SU-DHL-6 (cell line): ENCODE measurements around the gene KSR2.

Experiments used
- H2AFZ ChIP-seq: fragments of 200-600 bp; sonication (generic); 2 replicates; pipeline ENCODE4 v1.6.1; 2014; ENCODE audit warnings: low read depth, mild to moderate bottlenecking, moderate library complexity, mixed read lengths, antibody characterized with exemption, low read length; ENCODE audit not compliant: severe bottlenecking
- H3F3A ChIP-seq: fragments of 200-600 bp; shearing (Covaris generic); 2 replicates; pipeline ENCODE4 v1.6.0; 2016; ENCODE audit warnings: antibody characterized with exemption, mild to moderate bottlenecking; ENCODE audit not compliant: insufficient read depth
- H3K27ac ChIP-seq: fragments of 200-600 bp; sonication (generic); 2 replicates; pipeline ENCODE4 v1.5.1; 2016; ENCODE audit warnings: low read depth, mild to moderate bottlenecking, low read length, moderate library complexity, mixed read lengths
- H3K27me3 ChIP-seq: fragments of 200-600 bp; sonication (generic), shearing (Covaris generic); 2 replicates; pipeline ENCODE4 v1.6.0; 2014; ENCODE audit warnings: mild to moderate bottlenecking, low read length
- H3K36me3 ChIP-seq: fragments of 200-600 bp; sonication (generic); 2 replicates; pipeline ENCODE4 v1.6.1; 2014; ENCODE audit warnings: mild to moderate bottlenecking, low read length, mixed read lengths
- H3K4me2 ChIP-seq: fragments of 300-600, 200-600 bp; shearing (Covaris generic), sonication (generic); 2 replicates; pipeline ENCODE4 v1.6.0; 2014; ENCODE audit warnings: low read length, low read depth, mild to moderate bottlenecking; ENCODE audit not compliant: poor library complexity, severe bottlenecking
- H3K4me3 ChIP-seq: fragments of 200-600 bp; sonication (generic); 2 replicates; pipeline ENCODE4 v1.5.1; 2014; ENCODE audit warnings: antibody characterized with exemption, low read length, mild to moderate bottlenecking, mixed read lengths; ENCODE audit not compliant: insufficient read depth, poor library complexity, severe bottlenecking
- H3K79me2 ChIP-seq: fragments of 200-600 bp; sonication (generic); 2 replicates; pipeline ENCODE4 v1.6.1; 2014; ENCODE audit warnings: mild to moderate bottlenecking, low read length, moderate library complexity; ENCODE audit not compliant: insufficient read depth
- H3K9ac ChIP-seq: fragments of 200-600 bp; sonication (generic); 2 replicates; pipeline ENCODE4 v1.7.0; 2014; ENCODE audit warnings: mild to moderate bottlenecking, low read length
- H3K9me2 ChIP-seq: fragments of 200-600 bp; sonication (generic); replicated peaks from 2 replicates; pipeline ENCODE4 v1.6.1; 2014; ENCODE audit warnings: low read length; ENCODE audit not compliant: insufficient read depth
- H3K9me3 ChIP-seq: fragments of 200-600 bp; sonication (generic); 2 replicates; pipeline ENCODE4 v1.6.1; 2014; ENCODE audit warnings: low read length, mixed read lengths; ENCODE audit not compliant: insufficient read depth
- H4K20me1 ChIP-seq: fragments of 200-600 bp; sonication (generic); 2 replicates; pipeline ENCODE4 v1.6.1; 2014; ENCODE audit warnings: low read depth, mild to moderate bottlenecking, antibody characterized with exemption, low read length, moderate library complexity, mixed read lengths
- CTCF ChIP-seq: fragments of 200-600 bp; sonication (generic); IDR thresholded peaks from one replicate; pipeline ENCODE4 v1.5.1; 2017; ENCODE audit warnings: antibody characterized with exemption, mild to moderate bottlenecking, low read length, moderate library complexity; ENCODE audit not compliant: insufficient read depth, poor library complexity, severe bottlenecking
- EZH2phosphoT487 ChIP-seq: fragments of 200-600 bp; sonication (generic), shearing (Covaris generic); conservative IDR thresholded peaks from 2 replicates; pipeline ENCODE4 v1.6.1; 2018; ENCODE audit warnings: mild to moderate bottlenecking, antibody characterized with exemption, low read length, moderate library complexity, mixed read lengths

Gene KSR2

GRCh38 chr12:117596968-117597367, 371.8 kb downstream of the KSR2 start:
- Histone ChIP-seq H3K9me3 (no peaks in the 10 kb centered on the region), H3K27ac (no peak overlapping the region), H3K4me3 (no peak overlapping the region), H3F3A (no peaks in the 10 kb centered on the region), H2AFZ (no peak overlapping the region), H3K27me3 (no peaks in the 10 kb centered on the region), H4K20me1 (no peaks in the 10 kb centered on the region), H3K36me3 (no peaks in the 10 kb centered on the region), H3K9me2 (no peaks in the 10 kb centered on the region), H3K79me2 (no peaks in the 10 kb centered on the region), H3K9ac (no peak overlapping the region), H3K4me2 (no peak overlapping the region)
- TF ChIP-seq EZH2phosphoT487 = no peak
- TF ChIP-seq CTCF = no peak

- H3K9me3 ChIP-seq = no peaks in the 10 kb centered on the region
- H3K4me3 ChIP-seq = no peak overlapping the region
- no peaks in the 10 kb centered on the region for H3K27me3 ChIP-seq
- no peaks in the 10 kb centered on the region for H3K36me3 ChIP-seq
- H3K79me2 ChIP-seq = no peaks in the 10 kb centered on the region
- no peak overlapping the region for H3K9ac ChIP-seq
- H3K27ac ChIP-seq = no peak overlapping the region
- no peaks in the 10 kb centered on the region for H3K9me2 ChIP-seq
- H4K20me1 ChIP-seq = no peaks in the 10 kb centered on the region
- no peaks in the 10 kb centered on the region for H3F3A ChIP-seq
- H3K4me2 ChIP-seq = no peak overlapping the region
- no peak overlapping the region for H2AFZ ChIP-seq
- TF ChIP-seq CTCF (no peak), EZH2phosphoT487 (no peak)
Measured at GRCh38 chr12:117595751-117596150, 373.0 kb downstream of the KSR2 start.

GRCh38 chr12:117594481-117594880, 374.3 kb downstream of the KSR2 start:
- TF ChIP-seq EZH2phosphoT487 (no peak), CTCF (no peak)
- H3K79me2 ChIP-seq = no peaks in the 10 kb centered on the region

More at GRCh38 chr12:117594481-117594880, 374.3 kb downstream of the KSR2 start:
- no peaks in the 10 kb centered on the region for H3K27me3 ChIP-seq
- H3K9me3 ChIP-seq = no peaks in the 10 kb centered on the region
- no peak overlapping the region for H3K27ac ChIP-seq
- no peak overlapping the region for H3K4me2 ChIP-seq
- H3F3A ChIP-seq = no peaks in the 10 kb centered on the region
- no peak overlapping the region for H3K4me3 ChIP-seq
- H3K9me2 ChIP-seq = no peaks in the 10 kb centered on the region
- no peaks in the 10 kb centered on the region for H4K20me1 ChIP-seq
- no peak overlapping the region for H2AFZ ChIP-seq
- H3K36me3 ChIP-seq = no peaks in the 10 kb centered on the region
- no peak overlapping the region for H3K9ac ChIP-seq
